Fibroblast of lung (primary cell): ENCODE data around the gene TSEN54. TPM values are rescaled to one million over a fixed set of nuclear protein-coding genes. Genes with fewer than 3 reads are reported as not detected.

Experiments
- DNase-seq, 2 donors: peaks; one replicate each; pipeline versions ENCODE4 v3.0.0 to v3.0.0-alpha.2; 2010; ENCODE audit warnings: low read depth in 2 of 2
- H2AFZ ChIP-seq: 2 replicates; pipeline ENCODE4 v1.5.1; 2012; ENCODE audit warnings: low read length, control low read depth, inconsistent platforms
- H3K27ac ChIP-seq: 2 replicates; pipeline ENCODE4 v1.5.1; 2011; ENCODE audit warnings: low read length, control low read depth; ENCODE audit not compliant: insufficient read depth
- H3K27me3 ChIP-seq: 2 replicates; pipeline ENCODE4 v1.5.1; 2011; ENCODE audit warnings: mild to moderate bottlenecking, low read length; ENCODE audit not compliant: control insufficient read depth, insufficient read depth
- H3K36me3 ChIP-seq: 2 replicates; pipeline ENCODE4 v1.5.1; 2011; ENCODE audit warnings: low read length; ENCODE audit not compliant: control insufficient read depth, insufficient read depth
- H3K4me1 ChIP-seq: 2 replicates; pipeline ENCODE4 v1.5.1; 2011; ENCODE audit warnings: low read length; ENCODE audit not compliant: control insufficient read depth, insufficient read depth; ENCODE audit errors: extremely low read depth
- H3K4me2 ChIP-seq: 2 replicates; pipeline ENCODE4 v1.5.1; 2011; ENCODE audit warnings: low read length, control low read depth; ENCODE audit not compliant: insufficient read depth; ENCODE audit errors: extremely low read depth
- H3K4me3 ChIP-seq, 4 experiments: fragments of 200-600 bp in 1 of 4; sonication (generic) in 1 of 4; replicated peaks in 1 of 4; 2 replicates each; pipeline ENCODE4 v1.5.1; 2011 to 2016; ENCODE audit warnings: low read length in 4 of 4, low read depth in 3 of 4, mild to moderate bottlenecking in 3 of 4, control low read depth in 2 of 4, inconsistent platforms in 1 of 4, mixed read lengths in 1 of 4; ENCODE audit not compliant: insufficient read depth in 1 of 4; ENCODE audit errors: control extremely low read depth in 1 of 4
- H3K79me2 ChIP-seq: 2 replicates; pipeline ENCODE4 v1.5.1; 2012; ENCODE audit warnings: mild to moderate bottlenecking, low read length, inconsistent platforms; ENCODE audit not compliant: control insufficient read depth, insufficient read depth
- H3K9ac ChIP-seq: 2 replicates; pipeline ENCODE4 v1.5.1; 2011; ENCODE audit warnings: mild to moderate bottlenecking, low read length, control low read depth; ENCODE audit not compliant: insufficient read depth
- H3K9me3 ChIP-seq: 2 replicates; pipeline ENCODE4 v1.5.1; 2012; ENCODE audit warnings: low read depth, low read length; ENCODE audit not compliant: control insufficient read depth, insufficient read depth
- H4K20me1 ChIP-seq: 2 replicates; pipeline ENCODE4 v1.5.1; 2011; ENCODE audit warnings: low read length; ENCODE audit not compliant: control insufficient read depth, insufficient read depth; ENCODE audit errors: extremely low read depth
- CTCF ChIP-seq, 2 donors: IDR thresholded peaks in 1 of 2; conservative IDR thresholded peaks in 1 of 2; 1 replicate in 1 of 2; 2 replicates in 1 of 2; pipeline ENCODE4 v1.5.1; 2011 to 2012; ENCODE audit warnings: low read length in 2 of 2, control low read depth in 1 of 2, inconsistent platforms in 1 of 2, low read depth in 1 of 2, mild to moderate bottlenecking in 1 of 2
- EZH2 ChIP-seq: IDR thresholded peaks from 2 replicates; pipeline ENCODE4 v1.5.1; 2012; ENCODE audit warnings: low read length, control low read depth, mild to moderate bottlenecking; ENCODE audit errors: missing control alignments
- polyA plus RNA-seq, 2 donors: library from polyadenylated mRNA; depleted of rRNA in 1 of 2; stranded (reverse) in 1 of 2; unstranded in 1 of 2; fragments of >200 nt; gene quantifications; 2 replicates each; pipeline ENCODE4 v1.2.1, GENCODE V29; 2011 to 2012; ENCODE audit warnings: missing spikeins in 1 of 2
- total RNA-seq: library from RNA; depleted of rRNA; stranded (reverse); fragments of >200 nt; gene quantifications from 2 replicates; pipeline ENCODE4 v1.2.1, GENCODE V29; 2014

Gene TSEN54
- total and polyA plus RNA-seq, 2 donors (not counting 1 experiment from before 2014, with no cell fraction given): 5.3 to 7.8 TPM

DNA sequence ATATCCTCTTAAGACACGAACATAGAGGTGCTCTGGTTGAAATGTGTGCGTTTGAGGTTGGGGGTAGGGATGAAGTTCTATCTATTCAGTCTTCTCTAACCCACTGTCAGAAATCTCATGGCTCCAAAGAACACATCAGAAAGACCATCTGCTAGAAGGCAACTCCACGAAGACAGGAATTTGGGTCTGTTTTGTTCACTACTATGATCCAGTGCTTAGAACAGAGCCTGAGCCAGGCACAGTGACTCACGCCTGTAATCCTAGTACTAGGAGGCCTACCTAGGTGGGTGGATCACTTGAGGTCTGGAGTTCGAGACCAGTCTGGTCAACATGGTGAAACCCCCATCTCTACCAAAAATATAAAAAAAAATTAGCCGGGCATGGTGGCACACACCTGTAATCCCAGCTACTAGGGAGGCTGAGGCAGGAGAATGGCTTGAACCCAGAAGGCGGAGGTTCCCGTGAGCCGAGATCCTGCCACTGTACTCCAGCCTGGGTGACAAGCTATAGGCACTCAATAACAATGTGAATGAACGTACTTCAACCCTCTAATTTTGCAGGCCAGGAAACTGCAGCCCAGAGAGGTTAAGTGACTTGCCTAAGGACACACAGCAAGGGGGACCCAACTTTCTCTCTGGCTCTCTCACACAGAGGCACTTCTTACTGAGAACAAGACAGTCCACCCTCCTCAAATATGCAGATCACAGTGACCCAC lies 3.2 kb upstream of the TSEN54 start:
- peak; percentile 25 to 36 for DNase-seq
- Histone ChIP-seq H2AFZ (no peak overlapping the region), H3K4me2 (no peak overlapping the region), H3K9ac (no peak overlapping the region), H3K4me3 (no peak overlapping the region), H3K27ac (no peak overlapping the region), H3K36me3 (peaks cover 3% of the 10 kb centered on the region), H4K20me1 (no peaks in the 10 kb centered on the region), H3K9me3 (no peaks in the 10 kb centered on the region), H3K4me1 (peaks cover 3% of the 10 kb centered on the region), H3K79me2 (peaks cover 2% of the 10 kb centered on the region), H3K27me3 (no peaks in the 10 kb centered on the region)
- TF ChIP-seq EZH2: no peak
- TF ChIP-seq CTCF (conservative IDR thresholded peaks at IDR 0.05 in 1 of 2, IDR thresholded peaks at IDR 0.05 in 1 of 2; ENCODE audit: low read depth in 1 of 2, low read length in 2 of 2): no peak

DNA sequence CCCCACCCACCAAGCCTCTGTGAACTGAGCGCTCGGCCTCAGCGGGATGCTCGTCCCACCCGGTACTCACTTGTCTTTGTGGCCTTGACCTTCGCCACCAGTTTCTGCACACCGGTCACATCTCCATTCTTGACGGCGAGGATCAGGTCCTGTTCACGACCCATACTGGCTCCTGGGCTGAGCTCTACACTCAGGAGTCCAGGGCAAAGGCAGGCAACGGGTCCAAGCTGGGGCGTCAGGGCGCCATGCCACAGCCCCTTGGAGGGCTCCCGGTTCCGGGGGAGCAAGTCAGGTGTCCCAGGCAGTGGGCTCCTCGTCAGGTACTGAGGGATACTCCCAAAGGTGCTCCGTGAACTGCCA lies 2.7 kb upstream of the TSEN54 start:
- peaks cover 2% of the 10 kb centered on the region for H3K79me2 ChIP-seq
- no peaks in the 10 kb centered on the region for H4K20me1 ChIP-seq
- DNase-seq: no peak
- H3K9ac ChIP-seq: no peak overlapping the region
- peaks cover 1% of the 10 kb centered on the region for H3K36me3 ChIP-seq
- H3K4me2 ChIP-seq: no peak overlapping the region
- peak overlapping the region in 1 of 4 experiments; percentile 87 for H3K4me3 ChIP-seq
- H2AFZ ChIP-seq: no peak overlapping the region
- no peaks in the 10 kb centered on the region for H3K9me3 ChIP-seq
- TF ChIP-seq CTCF (conservative IDR thresholded peaks at IDR 0.05 in 1 of 2, IDR thresholded peaks at IDR 0.05 in 1 of 2; ENCODE audit: low read depth in 1 of 2, low read length in 2 of 2) (no peak), EZH2 (no peak)
- peaks cover 3% of the 10 kb centered on the region for H3K4me1 ChIP-seq
- H3K27me3 ChIP-seq: no peaks in the 10 kb centered on the region
- H3K27ac ChIP-seq: no peak overlapping the region

DNA sequence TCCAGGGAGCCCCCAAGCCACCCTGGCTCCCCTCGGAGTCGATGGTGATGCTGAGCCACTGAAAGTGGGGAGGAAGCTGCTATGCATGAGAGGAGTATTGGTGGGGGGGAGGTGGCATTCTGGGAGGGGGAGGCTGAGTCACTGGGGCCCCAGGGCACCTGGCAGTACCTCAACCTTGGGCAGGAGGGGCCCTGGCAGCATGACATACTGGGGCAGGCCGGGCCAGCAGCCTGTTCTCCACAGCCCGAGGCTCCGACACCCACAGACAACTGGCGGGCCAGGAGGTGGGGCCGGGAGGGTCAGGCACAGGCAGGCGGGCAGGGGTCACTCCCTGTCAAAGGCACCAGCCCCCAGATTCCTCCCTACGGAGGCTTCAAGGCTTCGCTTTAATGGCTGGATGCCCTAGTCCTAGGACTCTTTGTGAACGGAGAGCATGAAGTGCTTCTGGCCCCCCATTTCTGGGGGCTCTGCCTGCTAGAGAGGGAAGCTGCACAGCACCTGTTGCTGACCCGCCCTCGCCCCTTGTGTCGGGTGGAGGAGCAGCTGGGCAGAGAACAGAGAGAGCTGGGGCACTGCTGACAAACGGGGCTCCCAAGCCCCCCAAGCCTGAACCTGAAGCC lies 1.9 kb upstream of the TSEN54 start:
- Histone ChIP-seq H2AFZ (no peak overlapping the region), H3K27ac (peak overlapping the region; percentile 42), H3K79me2 (peaks cover 2% of the 10 kb centered on the region)

More for the DNA sequence above, 1.9 kb upstream of the TSEN54 start:
- Histone ChIP-seq H3K9me3 (no peaks in the 10 kb centered on the region), H3K4me1 (peaks cover 3% of the 10 kb centered on the region), H3K27me3 (no peaks in the 10 kb centered on the region), H3K9ac (peak overlapping the region; percentile 65), H4K20me1 (no peaks in the 10 kb centered on the region), H3K36me3 (peaks cover 1% of the 10 kb centered on the region), H3K4me2 (peak overlapping the region; percentile 91), H3K4me3 (peak overlapping the region; percentile 70 to 87 (median 76))
- DNase-seq: no peak
- TF ChIP-seq CTCF (conservative IDR thresholded peaks at IDR 0.05 in 1 of 2, IDR thresholded peaks at IDR 0.05 in 1 of 2; ENCODE audit: low read depth in 1 of 2, low read length in 2 of 2) (no peak), EZH2 (no peak)
